ENCODE data around the gene MAP3K7CL.

MAP3K7CL gene

DNA sequence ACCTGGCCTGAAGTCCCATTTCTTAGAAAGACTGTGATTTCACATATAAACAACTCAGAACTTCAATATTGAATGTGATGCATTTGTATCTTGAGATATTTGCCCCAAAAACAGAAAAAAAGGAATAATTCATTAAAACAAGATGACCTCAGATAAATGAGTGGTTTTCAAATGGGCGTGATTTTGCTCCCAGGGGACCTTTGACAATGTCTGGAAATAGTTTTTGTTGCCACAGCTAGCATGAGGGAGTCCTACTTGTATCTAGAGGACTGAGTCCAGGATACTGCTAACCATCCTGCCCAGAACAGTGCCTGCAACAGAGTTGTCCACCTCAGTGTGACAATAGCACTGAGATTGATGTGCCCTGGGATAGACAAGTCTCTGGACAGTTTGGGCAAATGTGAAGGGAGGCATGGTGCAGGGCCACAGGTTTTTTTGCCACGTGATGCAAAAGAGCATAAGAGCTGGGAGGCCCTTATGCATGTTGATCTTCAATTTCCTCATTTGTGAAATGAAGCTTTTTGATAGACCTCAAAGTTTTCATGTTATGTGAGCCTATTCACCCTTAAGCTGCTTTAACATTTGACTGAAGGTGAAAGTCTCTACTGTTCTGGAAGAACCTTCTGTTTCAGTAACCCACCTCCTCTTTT, 46.2 kb downstream of the MAP3K7CL start:
- H2BK15ac ChIP-seq (ENCODE audit: low read depth, poor library complexity, severe bottlenecking): peak overlapping the region; percentile 83
- WGBS: 90% methylated on average over 2 of the region's 2 CpGs
- H3K23ac ChIP-seq (ENCODE audit: low read length in 2 of 2): no peak overlapping the region

DNA sequence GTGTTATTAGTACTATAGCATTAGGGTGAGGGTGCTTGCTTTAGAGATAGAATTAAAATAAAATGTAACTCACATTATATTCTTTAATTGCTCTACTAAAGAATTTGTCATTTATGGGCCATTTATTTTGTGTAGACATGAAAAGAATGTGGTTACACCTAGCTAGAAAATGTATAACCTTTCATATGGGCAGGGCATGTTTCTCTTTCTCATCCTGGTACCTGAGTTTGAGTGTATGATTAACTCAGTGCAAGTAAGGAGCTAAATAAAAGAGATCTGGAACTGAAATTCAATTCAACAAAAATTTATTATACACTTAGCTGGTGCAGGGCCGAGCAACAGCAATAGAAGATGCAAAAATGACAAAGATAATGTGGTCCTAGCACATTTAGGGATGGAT, 47.4 kb downstream of the MAP3K7CL start:
- DNase-seq: no peak
- Histone ChIP-seq H2BK15ac (ENCODE audit: low read depth, poor library complexity, severe bottlenecking) (no peak overlapping the region), H3K14ac (ENCODE audit: low read length in 2 of 2) (no peak overlapping the region), H3K36me3 (ENCODE audit: control insufficient read depth in 1 of 2, insufficient read depth in 2 of 2, low read depth in 1 of 2, low read length in 2 of 2) (peaks cover 0 to 9% of the 10 kb centered on the region in 2 experiments), H2BK12ac (ENCODE audit: low read length in 2 of 2) (no peak overlapping the region), H3K4me1 (ENCODE audit: control insufficient read depth, insufficient read depth, low read depth, low read length) (no peaks in the 10 kb centered on the region), H3K27me3 (ENCODE audit: control insufficient read depth in 1 of 2, insufficient read depth in 1 of 2, low read length in 2 of 2) (no peaks in the 10 kb centered on the region), H3K4ac (ENCODE audit: low read depth in 1 of 2, low read length in 2 of 2) (no peak overlapping the region), H2AK5ac (ENCODE audit: low read length, severe bottlenecking) (no peak overlapping the region), H3K27ac (ENCODE audit: low read length, poor library complexity, severe bottlenecking) (no peak overlapping the region), H4K91ac (ENCODE audit: low read length) (no peak overlapping the region), H3K9ac (ENCODE audit: low read length) (no peak overlapping the region), H3K23ac (ENCODE audit: low read length in 2 of 2) (no peak overlapping the region), H2AFZ (ENCODE audit: low read depth, low read length) (no peak overlapping the region), H3K4me2 (ENCODE audit: low read length, poor library complexity, severe bottlenecking) (no peak overlapping the region), H3K9me3 (ENCODE audit: control insufficient read depth, low read length) (no peaks in the 10 kb centered on the region), H2BK120ac (ENCODE audit: low read depth, low read length) (no peak overlapping the region), H3K79me1 (replicated peaks; ENCODE audit: low read length, poor library complexity, severe bottlenecking) (peaks cover 2% of the 10 kb centered on the region), H3K18ac (ENCODE audit: low read depth in 1 of 2, low read length in 2 of 2) (no peak overlapping the region), H2BK5ac (ENCODE audit: low read depth, low read length, poor library complexity, severe bottlenecking) (no peak overlapping the region), H4K8ac (ENCODE audit: low read length) (no peak overlapping the region), H3K4me3 (ENCODE audit: insufficient read depth in 1 of 2, low read depth in 1 of 2, low read length in 2 of 2) (no peak overlapping the region)
- WGBS: 96% methylated on average over 1 of the region's 1 CpG

More for the DNA sequence above, 46.2 kb downstream of the MAP3K7CL start:
- Histone ChIP-seq H2BK120ac (ENCODE audit: low read depth, low read length) (peak overlapping the region; percentile 8), H3K18ac (ENCODE audit: low read depth in 1 of 2, low read length in 2 of 2) (peak overlapping the region; percentile 46 to 86), H2AK5ac (ENCODE audit: low read length, severe bottlenecking) (no peak overlapping the region), H3K27ac (ENCODE audit: low read length, poor library complexity, severe bottlenecking) (no peak overlapping the region), H3K4me3 (ENCODE audit: insufficient read depth in 1 of 2, low read depth in 1 of 2, low read length in 2 of 2) (no peak overlapping the region), H2BK5ac (ENCODE audit: low read depth, low read length, poor library complexity, severe bottlenecking) (no peak overlapping the region), H3K9ac (ENCODE audit: low read length) (peak overlapping the region; percentile 3), H4K91ac (ENCODE audit: low read length) (no peak overlapping the region), H3K27me3 (ENCODE audit: control insufficient read depth in 1 of 2, insufficient read depth in 1 of 2, low read length in 2 of 2) (no peaks in the 10 kb centered on the region), H3K9me3 (ENCODE audit: control insufficient read depth, low read length) (no peaks in the 10 kb centered on the region), H3K4ac (ENCODE audit: low read depth in 1 of 2, low read length in 2 of 2) (peak overlapping the region; percentile 58 to 80), H4K8ac (ENCODE audit: low read length) (peak overlapping the region; percentile 54), H2BK12ac (ENCODE audit: low read length in 2 of 2) (peak overlapping the region; percentile 69 to 98), H3K36me3 (ENCODE audit: control insufficient read depth in 1 of 2, insufficient read depth in 2 of 2, low read depth in 1 of 2, low read length in 2 of 2) (peaks cover 0 to 9% of the 10 kb centered on the region in 2 experiments), H3K4me2 (ENCODE audit: low read length, poor library complexity, severe bottlenecking) (no peak overlapping the region), H3K79me1 (replicated peaks; ENCODE audit: low read length, poor library complexity, severe bottlenecking) (peaks cover 2% of the 10 kb centered on the region), H2AFZ (ENCODE audit: low read depth, low read length) (no peak overlapping the region), H3K14ac (ENCODE audit: low read length in 2 of 2) (peak overlapping the region in 1 of 2 experiments; percentile 87), H3K4me1 (ENCODE audit: control insufficient read depth, insufficient read depth, low read depth, low read length) (no peaks in the 10 kb centered on the region)
- DNase-seq: no peak

- Histone ChIP-seq H3K23ac (ENCODE audit: low read length in 2 of 2) (no peak overlapping the region), H2BK15ac (ENCODE audit: low read depth, poor library complexity, severe bottlenecking) (no peak overlapping the region), H2AFZ (ENCODE audit: low read depth, low read length) (no peak overlapping the region), H3K9me3 (ENCODE audit: control insufficient read depth, low read length) (no peaks in the 10 kb centered on the region), H2BK5ac (ENCODE audit: low read depth, low read length, poor library complexity, severe bottlenecking) (no peak overlapping the region), H2BK120ac (ENCODE audit: low read depth, low read length) (no peak overlapping the region), H3K14ac (ENCODE audit: low read length in 2 of 2) (no peak overlapping the region), H2BK12ac (ENCODE audit: low read length in 2 of 2) (no peak overlapping the region), H3K27me3 (ENCODE audit: control insufficient read depth in 1 of 2, insufficient read depth in 1 of 2, low read length in 2 of 2) (no peaks in the 10 kb centered on the region), H3K4ac (ENCODE audit: low read depth in 1 of 2, low read length in 2 of 2) (no peak overlapping the region), H3K79me1 (replicated peaks; ENCODE audit: low read length, poor library complexity, severe bottlenecking) (peaks cover 3% of the 10 kb centered on the region), H3K4me3 (ENCODE audit: insufficient read depth in 1 of 2, low read depth in 1 of 2, low read length in 2 of 2) (no peak overlapping the region), H3K4me2 (ENCODE audit: low read length, poor library complexity, severe bottlenecking) (no peak overlapping the region), H4K8ac (ENCODE audit: low read length) (no peak overlapping the region), H3K4me1 (ENCODE audit: control insufficient read depth, insufficient read depth, low read depth, low read length) (peaks cover 5% of the 10 kb centered on the region), H4K91ac (ENCODE audit: low read length) (no peak overlapping the region), H3K27ac (ENCODE audit: low read length, poor library complexity, severe bottlenecking) (no peak overlapping the region), H3K18ac (ENCODE audit: low read depth in 1 of 2, low read length in 2 of 2) (peak overlapping the region in 1 of 2 experiments; percentile 6), H3K36me3 (ENCODE audit: control insufficient read depth in 1 of 2, insufficient read depth in 2 of 2, low read depth in 1 of 2, low read length in 2 of 2) (peaks cover 0 to 6% of the 10 kb centered on the region in 2 experiments), H2AK5ac (ENCODE audit: low read length, severe bottlenecking) (no peak overlapping the region), H3K9ac (ENCODE audit: low read length) (no peak overlapping the region)
- no peak for DNase-seq
- WGBS: 89% methylated on average over 7 of the region's 7 CpGs
These were observed 48.5 kb downstream of the MAP3K7CL start for GRCh38 chr21:29178926-29179325.

DNA sequence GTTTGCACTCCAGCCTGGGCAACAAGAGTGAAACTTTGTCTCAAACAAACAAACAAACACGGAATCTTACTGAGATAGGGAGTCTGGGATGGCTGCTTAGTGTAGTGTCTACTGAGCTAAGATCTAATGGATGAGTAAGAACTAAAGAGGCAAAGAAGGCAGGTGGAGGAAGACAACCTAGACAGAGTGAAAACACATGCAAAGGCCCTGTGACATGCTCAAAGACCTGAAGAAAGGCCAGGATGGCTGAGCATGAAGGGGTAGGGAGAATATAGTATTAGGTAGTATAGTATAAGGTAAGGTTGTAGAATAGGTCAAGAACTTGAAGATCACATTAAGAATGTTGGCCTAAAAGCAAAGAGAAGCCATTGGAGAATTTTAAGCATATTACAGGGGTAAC, 49.1 kb downstream of the MAP3K7CL start:
- Histone ChIP-seq H2BK15ac (ENCODE audit: low read depth, poor library complexity, severe bottlenecking) (no peak overlapping the region), H3K9ac (ENCODE audit: low read length) (no peak overlapping the region), H3K4me3 (ENCODE audit: insufficient read depth in 1 of 2, low read depth in 1 of 2, low read length in 2 of 2) (no peak overlapping the region), H3K4me2 (ENCODE audit: low read length, poor library complexity, severe bottlenecking) (no peak overlapping the region), H3K23ac (ENCODE audit: low read length in 2 of 2) (no peak overlapping the region), H4K91ac (ENCODE audit: low read length) (no peak overlapping the region), H3K4me1 (ENCODE audit: control insufficient read depth, insufficient read depth, low read depth, low read length) (peaks cover 5% of the 10 kb centered on the region), H3K14ac (ENCODE audit: low read length in 2 of 2) (no peak overlapping the region), H4K8ac (ENCODE audit: low read length) (no peak overlapping the region), H2BK120ac (ENCODE audit: low read depth, low read length) (peak overlapping the region; percentile 49), H3K4ac (ENCODE audit: low read depth in 1 of 2, low read length in 2 of 2) (no peak overlapping the region), H2BK12ac (ENCODE audit: low read length in 2 of 2) (no peak overlapping the region), H3K18ac (ENCODE audit: low read depth in 1 of 2, low read length in 2 of 2) (peak overlapping the region in 1 of 2 experiments; percentile 54), H3K9me3 (ENCODE audit: control insufficient read depth, low read length) (no peaks in the 10 kb centered on the region), H3K79me1 (replicated peaks; ENCODE audit: low read length, poor library complexity, severe bottlenecking) (peaks cover 3% of the 10 kb centered on the region), H2AFZ (ENCODE audit: low read depth, low read length) (no peak overlapping the region), H2AK5ac (ENCODE audit: low read length, severe bottlenecking) (peak overlapping the region; percentile 93), H3K36me3 (ENCODE audit: control insufficient read depth in 1 of 2, insufficient read depth in 2 of 2, low read depth in 1 of 2, low read length in 2 of 2) (peaks cover 0 to 6% of the 10 kb centered on the region in 2 experiments), H3K27ac (ENCODE audit: low read length, poor library complexity, severe bottlenecking) (no peak overlapping the region), H3K27me3 (ENCODE audit: control insufficient read depth in 1 of 2, insufficient read depth in 1 of 2, low read length in 2 of 2) (no peaks in the 10 kb centered on the region), H2BK5ac (ENCODE audit: low read depth, low read length, poor library complexity, severe bottlenecking) (no peak overlapping the region)
- 97% methylated on average over 1 of the region's 1 CpG for WGBS
- DNase-seq: no peak

All from mesenchymal stem cell (in vitro differentiated cells and primary cell).